Keratinocyte (primary cell): ENCODE results near the gene ASB8. TPM values are rescaled to one million over a fixed set of nuclear protein-coding genes. Genes with fewer than 3 reads are reported as not detected.
"Not testable (repeated sequence)": the region's sequence is repeated elsewhere in the genome, so short reads cannot be mapped to it uniquely, and the experiment has no call there.

ENCODE experiments used
- DNase-seq: peaks from one replicate; pipeline ENCODE4 v3.0.0-alpha.2; 2011; ENCODE audit warnings: low read depth, missing footprints, low spot score
- FAIRE-seq: peaks from 2 replicates; lab custom pipeline; 2011; peaks lifted over from hg19 to GRCh38; lab: Jason Lieb, UNC
- H2AFZ ChIP-seq: 2 replicates; pipeline ENCODE4 v1.6.0; 2012; ENCODE audit warnings: low read length, control low read depth, inconsistent platforms; ENCODE audit not compliant: control insufficient read depth
- H3K27ac ChIP-seq: 2 replicates; pipeline ENCODE4 v1.5.1; 2011; ENCODE audit warnings: low read length; ENCODE audit not compliant: control insufficient read depth, insufficient read depth
- H3K27me3 ChIP-seq: 3 replicates; pipeline ENCODE4 v1.6.0; 2011; ENCODE audit warnings: low read length; ENCODE audit not compliant: control insufficient read depth, insufficient read depth; ENCODE audit errors: extremely low read depth
- H3K36me3 ChIP-seq, 2 experiments: 2 replicates in 1 of 2; 3 replicates in 1 of 2; pipeline ENCODE4 v1.5.1; 2011; ENCODE audit warnings: low read length in 2 of 2, mild to moderate bottlenecking in 1 of 2; ENCODE audit not compliant: control insufficient read depth in 2 of 2, insufficient read depth in 2 of 2; ENCODE audit errors: extremely low read depth in 1 of 2
- H3K4me1 ChIP-seq: 3 replicates; pipeline ENCODE4 v1.5.1; 2011; ENCODE audit warnings: low read length; ENCODE audit not compliant: control insufficient read depth, insufficient read depth; ENCODE audit errors: extremely low read depth
- H3K4me2 ChIP-seq: 3 replicates; pipeline ENCODE4 v1.6.0; 2011; ENCODE audit warnings: low read depth, low read length; ENCODE audit not compliant: control insufficient read depth, insufficient read depth; ENCODE audit errors: extremely low read depth
- H3K4me3 ChIP-seq, 3 experiments: fragments of 200-600 bp in 1 of 3; sonication (generic) in 1 of 3; 2 replicates in 2 of 3; 3 replicates in 1 of 3; pipeline ENCODE4 v1.5.1; 2011 to 2016; ENCODE audit warnings: low read length in 3 of 3, mild to moderate bottlenecking in 3 of 3, control low read depth in 2 of 3, inconsistent platforms in 1 of 3, low read depth in 1 of 3, mixed read lengths in 1 of 3, mixed run types in 1 of 3, moderate library complexity in 1 of 3; ENCODE audit not compliant: control insufficient read depth in 2 of 3, insufficient read depth in 2 of 3; ENCODE audit errors: extremely low read depth in 1 of 3
- H3K79me2 ChIP-seq: 2 replicates; pipeline ENCODE4 v1.6.0; 2012; ENCODE audit warnings: low read length; ENCODE audit not compliant: control insufficient read depth, insufficient read depth
- H3K9ac ChIP-seq: 3 replicates; pipeline ENCODE4 v1.6.0; 2011; ENCODE audit warnings: low read length; ENCODE audit not compliant: control insufficient read depth, insufficient read depth; ENCODE audit errors: extremely low read depth
- H3K9me1 ChIP-seq: 3 replicates; pipeline ENCODE4 v1.6.0; 2011; ENCODE audit warnings: low read length; ENCODE audit not compliant: control insufficient read depth, insufficient read depth; ENCODE audit errors: extremely low read depth
- H3K9me3 ChIP-seq: 2 replicates; pipeline ENCODE4 v1.5.1; 2012; ENCODE audit warnings: low read depth, low read length; ENCODE audit not compliant: control insufficient read depth
- H4K20me1 ChIP-seq: 3 replicates; pipeline ENCODE4 v1.6.0; 2011; ENCODE audit warnings: low read length; ENCODE audit not compliant: control insufficient read depth, insufficient read depth; ENCODE audit errors: extremely low read depth
- EZH2 ChIP-seq: IDR thresholded peaks from one replicate; pipeline ENCODE4 v1.6.1; 2012; ENCODE audit warnings: inconsistent platforms, mild to moderate bottlenecking, low read length, moderate library complexity
- dilution Hi-C: fragments of 300-500 bp; cut with MboI; formaldehyde crosslinking; loops from one replicate; pipeline ENCODE4 v1.7.0; 2020; ENCODE audit warnings: low sequenced_read_pairs; ENCODE audit not compliant: extremely low pct_ligation_motif_present
- polyA plus RNA-seq, 5 experiments: library from polyadenylated mRNA; depleted of rRNA in 3 of 5; stranded (reverse) in 3 of 5; stranded (forward) in 1 of 5; unstranded in 1 of 5; fragments of >200 nt; gene quantifications; 1 replicate in 1 of 5; 2 replicates in 3 of 5; 3 replicates in 1 of 5; pipeline versions ENCODE4 v1.2.1 to v1.2.3, GENCODE V29; 2011 to 2012; ENCODE audit warnings: missing spikeins in 2 of 5, low read depth in 1 of 5, low replicate concordance in 1 of 5
- TF ChIP-seq, protein P1 (sequence below), 3 experiments: IDR thresholded peaks in 1 of 3; conservative IDR thresholded peaks in 1 of 3; optimal IDR thresholded peaks in 1 of 3; 2 replicates in 2 of 3; 3 replicates in 1 of 3; pipeline versions ENCODE3 to v1.5.1; 2011; ENCODE audit warnings: low read length in 3 of 3, mild to moderate bottlenecking in 3 of 3, moderate library complexity in 2 of 3, control low read depth in 1 of 3, inconsistent platforms in 1 of 3; ENCODE audit not compliant: insufficient read depth in 2 of 3; ENCODE audit errors: extremely low read depth in 1 of 3

Gene ASB8
- polyA plus RNA-seq, 1 donor (not counting 4 experiments of a cell fraction or from before 2014, with no cell fraction given), result 18.4 TPM

GRCh38 chr12:48126953-48127630 lies 30.2 kb downstream of the ASB8 start:
- H3K4me3 ChIP-seq, result no peak overlapping the region
- no peak for FAIRE-seq
- peaks cover 3% of the 10 kb centered on the region for H3K9me1 ChIP-seq
- H3K79me2 ChIP-seq, result no peaks in the 10 kb centered on the region
- no peaks in the 10 kb centered on the region for H4K20me1 ChIP-seq
- H3K27ac ChIP-seq, result no peak overlapping the region
- H3K36me3 ChIP-seq, result peaks cover 17 to 18% of the 10 kb centered on the region in 2 experiments
- DNase-seq, result no peak
- no peak overlapping the region for H3K9ac ChIP-seq
- no peak overlapping the region for H2AFZ ChIP-seq
- no peaks in the 10 kb centered on the region for H3K27me3 ChIP-seq
- no peaks in the 10 kb centered on the region for H3K9me3 ChIP-seq
- dilution Hi-C loops, result no loop called here
- no peak overlapping the region for H3K4me2 ChIP-seq
- no peaks in the 10 kb centered on the region for H3K4me1 ChIP-seq
- TF ChIP-seq, protein P1, sequence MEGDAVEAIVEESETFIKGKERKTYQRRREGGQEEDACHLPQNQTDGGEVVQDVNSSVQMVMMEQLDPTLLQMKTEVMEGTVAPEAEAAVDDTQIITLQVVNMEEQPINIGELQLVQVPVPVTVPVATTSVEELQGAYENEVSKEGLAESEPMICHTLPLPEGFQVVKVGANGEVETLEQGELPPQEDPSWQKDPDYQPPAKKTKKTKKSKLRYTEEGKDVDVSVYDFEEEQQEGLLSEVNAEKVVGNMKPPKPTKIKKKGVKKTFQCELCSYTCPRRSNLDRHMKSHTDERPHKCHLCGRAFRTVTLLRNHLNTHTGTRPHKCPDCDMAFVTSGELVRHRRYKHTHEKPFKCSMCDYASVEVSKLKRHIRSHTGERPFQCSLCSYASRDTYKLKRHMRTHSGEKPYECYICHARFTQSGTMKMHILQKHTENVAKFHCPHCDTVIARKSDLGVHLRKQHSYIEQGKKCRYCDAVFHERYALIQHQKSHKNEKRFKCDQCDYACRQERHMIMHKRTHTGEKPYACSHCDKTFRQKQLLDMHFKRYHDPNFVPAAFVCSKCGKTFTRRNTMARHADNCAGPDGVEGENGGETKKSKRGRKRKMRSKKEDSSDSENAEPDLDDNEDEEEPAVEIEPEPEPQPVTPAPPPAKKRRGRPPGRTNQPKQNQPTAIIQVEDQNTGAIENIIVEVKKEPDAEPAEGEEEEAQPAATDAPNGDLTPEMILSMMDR (optimal IDR thresholded peaks at IDR 0.05 in 1 of 3, IDR thresholded peaks at IDR 0.05 in 1 of 3, conservative IDR thresholded peaks at IDR 0.05 in 1 of 3; ENCODE audit: extremely low read depth in 1 of 3, insufficient read depth in 2 of 3, low read length in 3 of 3), result no peak
- no peak for TF ChIP-seq EZH2

- Histone ChIP-seq H3K4me1 (no peaks in the 10 kb centered on the region), H3K4me3 (no peak overlapping the region), H3K9me3 (no peaks in the 10 kb centered on the region), H3K27me3 (no peaks in the 10 kb centered on the region), H3K36me3 (peaks cover 11 to 12% of the 10 kb centered on the region in 2 experiments), H3K79me2 (no peaks in the 10 kb centered on the region), H4K20me1 (no peaks in the 10 kb centered on the region), H3K4me2 (no peak overlapping the region), H3K27ac (no peak overlapping the region), H3K9ac (no peak overlapping the region), H3K9me1 (peaks cover 3% of the 10 kb centered on the region), H2AFZ (no peak overlapping the region)
- TF ChIP-seq, protein P1 (optimal IDR thresholded peaks at IDR 0.05 in 1 of 3, IDR thresholded peaks at IDR 0.05 in 1 of 3, conservative IDR thresholded peaks at IDR 0.05 in 1 of 3; ENCODE audit: extremely low read depth in 1 of 3, insufficient read depth in 2 of 3, low read length in 3 of 3), result no peak
- no peak for TF ChIP-seq EZH2
- dilution Hi-C loops, result no loop called here
- FAIRE-seq (no peak), DNase-seq (no peak)
These were observed 31.3 kb downstream of the ASB8 start for GRCh38 chr12:48125985-48126384.

GRCh38 chr12:48125542-48125941 lies 31.8 kb downstream of the ASB8 start:
- H3K9ac ChIP-seq, H4K20me1 ChIP-seq, dilution Hi-C loops, H3K4me2 ChIP-seq, H3K9me3 ChIP-seq, FAIRE-seq, H2AFZ ChIP-seq, H3K4me3 ChIP-seq, H3K27ac ChIP-seq, H3K79me2 ChIP-seq, H3K9me1 ChIP-seq, H3K4me1 ChIP-seq, H3K27me3 ChIP-seq, DNase-seq: not testable (repeated sequence)
- peaks cover 11% of the 10 kb centered on the region in 2 experiments for H3K36me3 ChIP-seq
